Left ventricle myocardium inferior (tissue), 1 donor: ENCODE measurements around the gene CCR7. TPM values are rescaled to one million over a fixed set of nuclear protein-coding genes. Genes with fewer than 3 reads are reported as not detected.

Experiments
- DNase-seq: peaks from one replicate; pipeline ENCODE4 v3.0.0-alpha.2; 2020
- H3K27ac ChIP-seq: fragments of 200-600 bp; replicated peaks from 2 replicates; pipeline ENCODE4 v1.8.0; 2021
- H3K27me3 ChIP-seq: fragments of 200-600 bp; 2 replicates; pipeline ENCODE4 v1.8.0; 2021; ENCODE audit warnings: low read depth
- H3K36me3 ChIP-seq: fragments of 200-600 bp; 2 replicates; pipeline ENCODE4 v1.8.0; 2021
- H3K4me1 ChIP-seq: fragments of 200-600 bp; 2 replicates; pipeline ENCODE4 v1.8.0; 2021
- H3K4me3 ChIP-seq: fragments of 200-600 bp; 2 replicates; pipeline ENCODE4 v1.8.0; 2021; ENCODE audit warnings: mild to moderate bottlenecking, moderate library complexity
- H3K9me3 ChIP-seq: fragments of 200-600 bp; replicated peaks from 2 replicates; pipeline ENCODE4 v1.8.0; 2021
- CTCF ChIP-seq: fragments of 200-600 bp; IDR thresholded peaks from 2 replicates; pipeline ENCODE4 v1.8.0; 2021; ENCODE audit warnings: antibody characterized with exemption, mild to moderate bottlenecking, borderline replicate concordance
- intact Hi-C: fragments of 100-400 bp; cut with micrococcal nuclease; formaldehyde crosslinking; loops from one replicate; pipeline ENCODE4 v1.11.0; 2022
- total RNA-seq: library from RNA; stranded (reverse); fragmentation: NEBNext Ultra II Directional; extraction: Animal tissue kit (Norgen Biotek cat#: 25700); gene quantifications from one replicate; pipeline ENCODE4 v1.2.1, GENCODE V29; 2021
- donor health status: DM: no; HTN: yes; CAD: no; lungs with severe emphysema.

The CCR7 gene
- total RNA-seq, 1 donor from 2014 or later = not detected

GRCh38 chr17:40535924-40536294, 29.4 kb downstream of the CCR7 start:
- intact Hi-C loops = loop anchor here (10.0 kb wide), 1 partner anchor 91 kb away; the partner anchor contains the start of gene IGFBP4
- no peak overlapping the region for H3K4me3 ChIP-seq
- H3K4me1 ChIP-seq = peaks cover 92% of the 10 kb centered on the region
- H3K27ac ChIP-seq = peak overlapping the region; percentile 94
- no peaks in the 10 kb centered on the region for H3K27me3 ChIP-seq
- no peak for DNase-seq
- no peaks in the 10 kb centered on the region for H3K9me3 ChIP-seq
- no peak for TF ChIP-seq CTCF
- no peaks in the 10 kb centered on the region for H3K36me3 ChIP-seq

- intact Hi-C loops = loop anchor here (10.0 kb wide), 1 partner anchor 91 kb away; the partner anchor contains the start of gene IGFBP4
- H3K4me3 ChIP-seq = no peak overlapping the region
- H3K9me3 ChIP-seq = no peaks in the 10 kb centered on the region
- H3K27ac ChIP-seq = peak overlapping the region; percentile 94
- H3K4me1 ChIP-seq = peaks cover 87% of the 10 kb centered on the region
- H3K36me3 ChIP-seq = no peaks in the 10 kb centered on the region
- TF ChIP-seq CTCF = no peak
- H3K27me3 ChIP-seq = no peaks in the 10 kb centered on the region
- no peak for DNase-seq
These were observed 29.8 kb downstream of the CCR7 start for GRCh38 chr17:40535438-40535837.

- no peak overlapping the region for H3K4me3 ChIP-seq
- H3K36me3 ChIP-seq = no peaks in the 10 kb centered on the region
- intact Hi-C loops = loop anchor here (10.0 kb wide), 1 partner anchor 90 kb away; the partner anchor contains the start of gene IGFBP4
- DNase-seq = no peak
- H3K9me3 ChIP-seq = no peaks in the 10 kb centered on the region
- TF ChIP-seq CTCF = no peak
- peak overlapping the region; percentile 94 for H3K27ac ChIP-seq
- peaks cover 79% of the 10 kb centered on the region for H3K4me1 ChIP-seq
- H3K27me3 ChIP-seq = no peaks in the 10 kb centered on the region
These were observed 30.7 kb downstream of the CCR7 start for GRCh38 chr17:40534371-40535189.

- intact Hi-C loops = loop anchor here (10.0 kb wide), 1 partner anchor 89 kb away; the partner anchor contains the start of gene IGFBP4
- no peak overlapping the region for H3K4me3 ChIP-seq
- peaks cover 72% of the 10 kb centered on the region for H3K4me1 ChIP-seq
- no peaks in the 10 kb centered on the region for H3K9me3 ChIP-seq
- no peak for TF ChIP-seq CTCF
- DNase-seq = no peak
- no peaks in the 10 kb centered on the region for H3K27me3 ChIP-seq
- H3K36me3 ChIP-seq = no peaks in the 10 kb centered on the region
- H3K27ac ChIP-seq = peak overlapping the region; percentile 54
These were observed 31.4 kb downstream of the CCR7 start for GRCh38 chr17:40533896-40534295.

- no peak for TF ChIP-seq CTCF
- peak overlapping the region; percentile 71 for H3K27ac ChIP-seq
- no peaks in the 10 kb centered on the region for H3K36me3 ChIP-seq
- H3K27me3 ChIP-seq = no peaks in the 10 kb centered on the region
- no peaks in the 10 kb centered on the region for H3K9me3 ChIP-seq
- no peak overlapping the region for H3K4me3 ChIP-seq
- DNase-seq = no peak
- intact Hi-C loops = loop anchor here (10.0 kb wide), 1 partner anchor 88 kb away; the partner anchor contains the start of gene IGFBP4
- H3K4me1 ChIP-seq = peaks cover 60% of the 10 kb centered on the region
These were observed 32.6 kb downstream of the CCR7 start for GRCh38 chr17:40532520-40533253.
